Endothelial cell (in vitro differentiated cells): ENCODE data around the gene CRISPLD2. TPM values are rescaled to one million over a fixed set of nuclear protein-coding genes. Genes with fewer than 3 reads are reported as not detected.

ENCODE experiments used
- DNase-seq: peaks from one replicate; pipeline ENCODE4 v3.0.0; 2021; ENCODE audit warnings: low spot score
- H3K27ac Mint-ChIP-seq: one replicate; pipeline ENCODE4 v1.8.0; 2021; ENCODE audit warnings: mixed read lengths, inconsistent platforms; ENCODE audit not compliant: unreplicated experiment
- H3K27me3 Mint-ChIP-seq: one replicate; pipeline ENCODE4 v1.8.0; 2021; ENCODE audit warnings: mild to moderate bottlenecking, moderate library complexity, mixed read lengths, inconsistent platforms; ENCODE audit not compliant: unreplicated experiment
- H3K36me3 Mint-ChIP-seq: one replicate; pipeline ENCODE4 v1.8.0; 2021; ENCODE audit warnings: mild to moderate bottlenecking, low read depth, mixed read lengths, inconsistent platforms; ENCODE audit not compliant: unreplicated experiment
- H3K4me1 Mint-ChIP-seq: one replicate; pipeline ENCODE4 v1.8.0; 2021; ENCODE audit warnings: mild to moderate bottlenecking, mixed read lengths, inconsistent platforms; ENCODE audit not compliant: unreplicated experiment
- H3K4me3 Mint-ChIP-seq: one replicate; pipeline ENCODE4 v1.8.0; 2021; ENCODE audit warnings: mild to moderate bottlenecking, mixed read lengths, inconsistent platforms; ENCODE audit not compliant: unreplicated experiment
- H3K9me3 Mint-ChIP-seq: one replicate; pipeline ENCODE4 v1.8.0; 2021; ENCODE audit warnings: mixed read lengths, inconsistent platforms; ENCODE audit not compliant: unreplicated experiment
- total RNA-seq: library from RNA; stranded (reverse); fragmentation: NEBNext Ultra II Directional; extraction: Animal tissue kit (Norgen Biotek cat#: 25700); gene quantifications from one replicate; pipeline ENCODE4 v1.2.1, GENCODE V29; 2021; ENCODE audit not compliant: unreplicated experiment
- TF ChIP-seq, protein P1 (sequence below): fragments of 200-600 bp; sonication (generic); IDR thresholded peaks from one replicate; pipeline ENCODE4 v1.5.0; 2021; ENCODE audit warnings: antibody characterized with exemption; ENCODE audit not compliant: unreplicated experiment

CRISPLD2 gene
- total RNA-seq, 1 donor from 2014 or later, result 0.54 TPM

GRCh38 chr16:84916850-84917249 is 97.1 kb downstream of the CRISPLD2 start:
- H3K4me1 Mint-ChIP-seq, result no peaks in the 10 kb centered on the region
- no peak for DNase-seq
- H3K36me3 Mint-ChIP-seq, result no peaks in the 10 kb centered on the region
- H3K4me3 Mint-ChIP-seq, result no peak overlapping the region
- TF ChIP-seq, protein P1, sequence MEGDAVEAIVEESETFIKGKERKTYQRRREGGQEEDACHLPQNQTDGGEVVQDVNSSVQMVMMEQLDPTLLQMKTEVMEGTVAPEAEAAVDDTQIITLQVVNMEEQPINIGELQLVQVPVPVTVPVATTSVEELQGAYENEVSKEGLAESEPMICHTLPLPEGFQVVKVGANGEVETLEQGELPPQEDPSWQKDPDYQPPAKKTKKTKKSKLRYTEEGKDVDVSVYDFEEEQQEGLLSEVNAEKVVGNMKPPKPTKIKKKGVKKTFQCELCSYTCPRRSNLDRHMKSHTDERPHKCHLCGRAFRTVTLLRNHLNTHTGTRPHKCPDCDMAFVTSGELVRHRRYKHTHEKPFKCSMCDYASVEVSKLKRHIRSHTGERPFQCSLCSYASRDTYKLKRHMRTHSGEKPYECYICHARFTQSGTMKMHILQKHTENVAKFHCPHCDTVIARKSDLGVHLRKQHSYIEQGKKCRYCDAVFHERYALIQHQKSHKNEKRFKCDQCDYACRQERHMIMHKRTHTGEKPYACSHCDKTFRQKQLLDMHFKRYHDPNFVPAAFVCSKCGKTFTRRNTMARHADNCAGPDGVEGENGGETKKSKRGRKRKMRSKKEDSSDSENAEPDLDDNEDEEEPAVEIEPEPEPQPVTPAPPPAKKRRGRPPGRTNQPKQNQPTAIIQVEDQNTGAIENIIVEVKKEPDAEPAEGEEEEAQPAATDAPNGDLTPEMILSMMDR, result no peak
- H3K27me3 Mint-ChIP-seq, result peaks cover 2% of the 10 kb centered on the region
- H3K27ac Mint-ChIP-seq, result no peak overlapping the region
- H3K9me3 Mint-ChIP-seq, result no peaks in the 10 kb centered on the region

GRCh38 chr16:84917492-84917891 is 97.7 kb downstream of the CRISPLD2 start:
- TF ChIP-seq, protein P1, result no peak
- Mint-ChIP-seq H3K9me3 (no peaks in the 10 kb centered on the region), H3K4me1 (no peaks in the 10 kb centered on the region), H3K4me3 (no peak overlapping the region), H3K36me3 (no peaks in the 10 kb centered on the region), H3K27me3 (peaks cover 2% of the 10 kb centered on the region), H3K27ac (no peak overlapping the region)
- no peak for DNase-seq

DNA sequence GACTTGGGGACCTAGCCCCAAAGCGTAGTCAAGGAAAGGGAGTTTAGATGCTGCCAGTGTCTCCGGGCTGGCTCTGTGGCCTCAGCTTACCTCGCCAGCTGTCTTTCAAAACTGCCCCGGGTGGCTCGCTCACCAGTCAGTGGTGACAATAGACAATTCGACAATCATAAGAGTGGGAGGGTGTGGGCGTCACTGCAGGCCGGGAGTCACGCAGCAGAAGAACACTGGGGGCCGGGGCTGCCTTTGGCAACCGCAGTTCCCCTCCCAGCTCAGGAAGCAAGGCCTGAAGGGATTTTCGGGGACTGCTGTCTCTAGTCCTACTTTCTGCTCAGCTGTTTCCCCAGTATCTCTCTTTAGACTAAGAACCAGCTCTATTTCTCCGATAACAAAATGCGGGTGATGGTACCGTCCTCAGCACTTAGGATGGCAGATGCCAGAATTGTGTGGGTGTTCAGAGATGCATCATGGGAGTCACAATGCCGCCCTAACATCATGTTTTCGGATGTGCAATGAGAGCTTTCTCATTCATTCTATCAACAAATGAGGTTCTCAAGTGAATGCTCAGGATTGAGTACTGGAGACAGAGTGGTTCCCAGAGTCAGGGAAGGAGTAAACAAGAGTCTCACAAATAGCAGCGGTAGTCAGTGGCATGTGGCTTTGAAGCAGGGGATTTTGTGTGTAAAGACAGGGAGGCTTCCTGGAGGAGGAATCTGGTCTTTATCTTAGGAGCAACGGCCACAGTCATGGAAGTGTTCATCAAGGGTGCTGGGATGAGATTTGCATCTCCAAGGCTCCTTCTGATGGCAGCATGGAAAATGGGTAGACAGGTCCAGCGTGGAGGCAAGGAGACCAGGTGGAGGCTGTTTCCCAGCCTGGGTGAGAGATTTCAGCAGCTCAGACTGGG is 98.5 kb downstream of the CRISPLD2 start:
- Mint-ChIP-seq H3K4me3 (no peak overlapping the region), H3K36me3 (no peaks in the 10 kb centered on the region), H3K27ac (no peak overlapping the region), H3K9me3 (no peaks in the 10 kb centered on the region), H3K27me3 (peaks cover 2% of the 10 kb centered on the region), H3K4me1 (no peaks in the 10 kb centered on the region)
- TF ChIP-seq, protein P1, result no peak
- no peak for DNase-seq

GRCh38 chr16:84919269-84919668 is 99.5 kb downstream of the CRISPLD2 start:
- Mint-ChIP-seq H3K4me3 (no peak overlapping the region), H3K4me1 (no peaks in the 10 kb centered on the region), H3K36me3 (no peaks in the 10 kb centered on the region), H3K27ac (no peak overlapping the region), H3K27me3 (peaks cover 2% of the 10 kb centered on the region), H3K9me3 (no peaks in the 10 kb centered on the region)
- no peak for DNase-seq
- TF ChIP-seq, protein P1, result no peak

DNA sequence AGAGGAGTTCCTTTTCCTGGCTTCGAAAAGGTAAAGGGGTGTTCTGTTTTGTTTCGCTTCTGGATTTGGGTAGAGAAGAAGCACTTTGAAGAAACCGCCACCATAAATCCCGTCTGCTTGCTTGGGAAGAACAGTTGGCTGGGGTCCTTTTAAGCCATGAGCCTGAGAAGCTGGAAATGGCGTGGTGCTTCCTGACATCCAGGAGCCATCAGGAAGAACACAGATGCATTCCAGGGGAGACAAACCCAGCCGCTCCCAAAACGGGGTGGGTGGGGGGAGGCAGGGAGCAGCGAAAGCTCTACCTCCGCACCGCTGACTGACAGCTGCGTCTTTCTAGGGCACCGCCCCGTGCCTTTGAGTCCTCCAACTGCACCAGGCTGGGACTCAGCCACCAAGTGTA is 99.9 kb downstream of the CRISPLD2 start:
- TF ChIP-seq, protein P1, result no peak
- Mint-ChIP-seq H3K4me3 (no peak overlapping the region), H3K9me3 (no peaks in the 10 kb centered on the region), H3K36me3 (no peaks in the 10 kb centered on the region), H3K27me3 (peaks cover 2% of the 10 kb centered on the region), H3K4me1 (no peaks in the 10 kb centered on the region), H3K27ac (no peak overlapping the region)
- no peak for DNase-seq
